ENCODE data around the gene SLC5A6. TPM values are rescaled to one million over a fixed set of nuclear protein-coding genes. Genes with fewer than 3 reads are reported as not detected.

The SLC5A6 gene
- total and polyA plus RNA-seq, 2 donors (not counting 1 experiment from before 2014, with no cell fraction given) = 50.8 to 52.6 TPM

- Mint-ChIP-seq H3K27ac (no peak overlapping the region), H3K27me3 (peaks cover 19% of the 10 kb centered on the region), H3K4me1 (peaks cover 3% of the 10 kb centered on the region), H3K4me3 (no peak overlapping the region), H3K9me3 (ENCODE audit: insufficient read depth) (no peaks in the 10 kb centered on the region)
- Histone ChIP-seq H3K36me3 (replicated peaks in 1 of 2; ENCODE audit: control extremely low read depth in 1 of 2, control insufficient read depth in 1 of 2, extremely low read depth in 1 of 2, insufficient read depth in 2 of 2, low read length in 1 of 2) (no peaks in the 10 kb centered on the region), H3K9ac (ENCODE audit: low read length) (no peak overlapping the region), H3K4me1 (ENCODE audit: control insufficient read depth in 2 of 2, insufficient read depth in 2 of 2, low read length in 2 of 2) (peaks cover 3% of the 10 kb centered on the region in 2 donors), H4K20me1 (ENCODE audit: control insufficient read depth, insufficient read depth, low read length, poor library complexity, severe bottlenecking) (no peaks in the 10 kb centered on the region), H2AFZ (ENCODE audit: insufficient read depth, low read depth, low read length, poor library complexity, severe bottlenecking) (no peak overlapping the region), H3K27me3 (replicated peaks in 1 of 4; ENCODE audit: control extremely low read depth in 1 of 4, control insufficient read depth in 3 of 4, insufficient read depth in 4 of 4, low read length in 3 of 4) (peaks cover 0 to 10% (median 4%) of the 10 kb centered on the region in 4 experiments), H3K4me3 (ENCODE audit: control extremely low read depth in 1 of 5, extremely low read depth in 1 of 5, insufficient read depth in 1 of 5, low read depth in 2 of 5, low read length in 4 of 5) (no peak overlapping the region), H3K79me2 (ENCODE audit: control insufficient read depth, insufficient read depth, low read length) (no peaks in the 10 kb centered on the region), H3K9me3 (ENCODE audit: control extremely low read depth in 1 of 3, control insufficient read depth in 2 of 3, insufficient read depth in 1 of 3, low read length in 2 of 3) (no peaks in the 10 kb centered on the region), H3K4me2 (replicated peaks; ENCODE audit: low read depth, low read length, poor library complexity, severe bottlenecking) (no peak overlapping the region), H3K27ac (ENCODE audit: low read length in 2 of 2) (no peak overlapping the region)
- no peak for ATAC-seq (ENCODE audit: low read depth)
- intact Hi-C loops (cut with micrococcal nuclease) = no loop called here
- CTCF ChIA-PET = interaction anchor here (0.9 to 1.0 kb wide), 2 partner anchors 16 to 29 kb away, joined by 3 to 5 read pairs; no protein-coding TSS in a partner anchor
- no peak for TF ChIP-seq EZH2 (IDR thresholded peaks at IDR 0.05; ENCODE audit: borderline replicate concordance, insufficient read depth, low read depth, low read length, poor library complexity, severe bottlenecking)
- no peak for TF ChIP-seq CTCF (IDR thresholded peaks at IDR 0.05)
- WGBS (ENCODE audit: insufficient coverage) = 89% methylated on average over 5 of the region's 8 CpGs
- POLR2A ChIA-PET = no interaction called here
- DNase-seq = no peak
These were observed 36.7 kb downstream of the SLC5A6 start for GRCh38 chr2:27175330-27175729.

GRCh38 chr2:27174638-27175037 lies 37.4 kb downstream of the SLC5A6 start:
- H3K4me1 ChIP-seq (ENCODE audit: control insufficient read depth in 2 of 2, insufficient read depth in 2 of 2, low read length in 2 of 2) = peaks cover 7 to 10% of the 10 kb centered on the region in 2 donors
- Mint-ChIP-seq H3K27ac (no peak overlapping the region), H3K9me3 (ENCODE audit: insufficient read depth) (no peaks in the 10 kb centered on the region), H3K4me1 (peaks cover 6% of the 10 kb centered on the region), H3K27me3 (peaks cover 15% of the 10 kb centered on the region), H3K4me3 (no peak overlapping the region)
- no peak overlapping the region for H3K4me3 ChIP-seq (ENCODE audit: control extremely low read depth in 1 of 5, extremely low read depth in 1 of 5, insufficient read depth in 1 of 5, low read depth in 2 of 5, low read length in 4 of 5)
- POLR2A ChIA-PET = no interaction called here
- H3K4me2 ChIP-seq (replicated peaks; ENCODE audit: low read depth, low read length, poor library complexity, severe bottlenecking) = no peak overlapping the region
- DNase-seq (no peak), ATAC-seq (ENCODE audit: low read depth) (no peak)
- WGBS (ENCODE audit: insufficient coverage) = 82% methylated on average over 5 of the region's 6 CpGs
- intact Hi-C loops (cut with micrococcal nuclease) = no loop called here
- no peaks in the 10 kb centered on the region for H3K79me2 ChIP-seq (ENCODE audit: control insufficient read depth, insufficient read depth, low read length)
- no peak overlapping the region for H3K9ac ChIP-seq (ENCODE audit: low read length)
- H4K20me1 ChIP-seq (ENCODE audit: control insufficient read depth, insufficient read depth, low read length, poor library complexity, severe bottlenecking) = no peaks in the 10 kb centered on the region
- H3K27ac ChIP-seq (ENCODE audit: low read length in 2 of 2) = no peak overlapping the region
- H2AFZ ChIP-seq (ENCODE audit: insufficient read depth, low read depth, low read length, poor library complexity, severe bottlenecking) = no peak overlapping the region
- CTCF ChIA-PET = interaction anchor here (0.6 kb wide), 1 partner anchor 49 kb away, joined by 3 read pairs; no protein-coding TSS in a partner anchor
- TF ChIP-seq EZH2 (IDR thresholded peaks at IDR 0.05; ENCODE audit: borderline replicate concordance, insufficient read depth, low read depth, low read length, poor library complexity, severe bottlenecking) (no peak), CTCF (IDR thresholded peaks at IDR 0.05) (no peak)
- no peaks in the 10 kb centered on the region for H3K9me3 ChIP-seq (ENCODE audit: control extremely low read depth in 1 of 3, control insufficient read depth in 2 of 3, insufficient read depth in 1 of 3, low read length in 2 of 3)
- H3K27me3 ChIP-seq (replicated peaks in 1 of 4; ENCODE audit: control extremely low read depth in 1 of 4, control insufficient read depth in 3 of 4, insufficient read depth in 4 of 4, low read length in 3 of 4) = peaks cover 0 to 6% (median 4%) of the 10 kb centered on the region in 4 experiments
- no peaks in the 10 kb centered on the region for H3K36me3 ChIP-seq (replicated peaks in 1 of 2; ENCODE audit: control extremely low read depth in 1 of 2, control insufficient read depth in 1 of 2, extremely low read depth in 1 of 2, insufficient read depth in 2 of 2, low read length in 1 of 2)

All from B cell (primary cell).